GM18498 (cell line): ENCODE measurements around the gene ITIH1.

Source experiments
- ATAC-seq: cut with Tn5 transposase; IDR thresholded peaks from one replicate; pipeline ENCODE4 v1.9.1; 2021; ENCODE audit warnings: mild to moderate bottlenecking, moderate library complexity; ENCODE audit not compliant: unreplicated experiment

The ITIH1 gene

GRCh38 chr3:52838561-52839267, 61.3 kb downstream of the ITIH1 start:
- no peak for ATAC-seq

DNA sequence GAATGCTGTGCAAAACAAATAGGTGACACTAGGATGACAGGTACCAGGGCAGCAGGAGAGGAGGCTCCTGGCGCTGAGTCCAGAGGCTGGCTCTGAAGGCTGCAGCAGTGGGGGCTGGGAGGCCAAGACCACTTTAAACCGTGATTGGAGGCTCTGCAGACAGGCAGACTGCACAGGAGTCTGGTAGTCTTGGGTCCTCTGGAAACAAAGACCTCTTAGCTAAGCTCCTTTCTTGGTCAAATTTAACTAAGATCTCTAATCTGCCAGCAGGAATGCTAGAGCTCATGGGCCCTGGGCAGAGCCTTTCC, 61.8 kb downstream of the ITIH1 start:
- ATAC-seq = no peak

GRCh38 chr3:52839892-52840545, 62.6 kb downstream of the ITIH1 start:
- no peak for ATAC-seq

DNA sequence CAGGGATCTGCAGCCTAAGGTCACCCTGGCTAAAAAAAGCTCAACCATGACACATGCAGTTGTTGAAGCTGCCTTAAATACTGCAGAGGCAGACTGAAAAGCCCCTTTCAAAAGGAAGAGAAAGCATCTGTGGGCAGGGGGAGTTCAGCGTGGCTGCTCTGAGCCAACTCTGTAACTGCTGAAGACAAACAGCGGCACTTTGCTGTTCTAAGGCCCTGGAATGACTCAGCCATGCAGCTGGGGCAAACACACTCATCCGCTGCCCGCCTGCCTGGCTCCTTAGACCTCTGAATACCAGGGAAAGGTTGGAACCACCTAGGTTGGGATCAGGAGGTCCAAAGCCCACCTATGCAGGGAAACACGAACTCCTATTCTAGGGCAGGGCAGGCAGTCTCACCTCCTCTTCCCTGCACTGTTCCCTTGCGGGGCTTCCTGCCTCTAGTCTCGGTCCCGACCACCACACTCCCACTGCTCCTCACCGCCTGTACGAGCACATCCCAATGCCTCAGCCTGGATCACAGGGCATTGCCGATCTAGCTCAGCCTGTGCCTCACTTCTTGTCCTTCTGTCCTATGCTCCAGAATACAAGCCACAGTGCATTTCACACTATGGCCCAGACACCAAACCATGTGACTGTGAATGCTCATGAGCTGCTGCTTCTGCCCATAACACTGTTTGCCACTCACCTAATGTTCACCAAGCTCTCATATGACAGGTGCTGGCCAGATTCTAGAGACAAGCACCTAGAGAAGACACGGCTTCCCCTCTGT, 64.0 kb downstream of the ITIH1 start:
- no peak for ATAC-seq
